K562 (cell line): ENCODE measurements around the gene PPARGC1A. TPM values are rescaled to one million over a fixed set of nuclear protein-coding genes. Genes with fewer than 3 reads are reported as not detected.

ENCODE experiments used
- ATAC-seq: fragments of 200-7000 bp; cut with Tn5 transposase; 3 replicates; pipeline ENCODE4 v1.9.1; 2020; ENCODE audit warnings: moderate library complexity
- BruUV-seq: library from RNA; stranded (reverse); fragments of 400-500 nt; replicated peaks from 2 replicates; lab custom pipeline; 2021; lab: Mats Ljungman, UMichigan
- CTCF ChIA-PET: fragments of 300-600 bp; formaldehyde crosslinking; extraction: SDS; loops from one replicate; lab custom pipeline; 2021; ENCODE audit warnings: low intra/inter-chr PET ratio; lab: Yijun Ruan, JAX
- POLR2A ChIA-PET: fragments of 300-600, 350-650 bp; sonication (Branson Sonifier 250); formaldehyde crosslinking; extraction: SDS; loops from one replicate; lab custom pipeline; 2021; ENCODE audit warnings: antibody characterized with exemption, inconsistent platforms; lab: Yijun Ruan, JAX
- DNase-seq, 4 experiments: peaks; one replicate each; pipeline versions ENCODE4 v3.0.0 to v3.0.0-alpha.2; 2011 to 2018; ENCODE audit warnings: low spot score in 3 of 4, mixed read lengths in 3 of 4; ENCODE audit errors: extremely low read depth in 1 of 4
- FAIRE-seq: peaks from 2 replicates; lab custom pipeline; 2011; peaks lifted over from hg19 to GRCh38; lab: Jason Lieb, UNC
- H2AFZ ChIP-seq: 2 replicates; pipeline ENCODE4 v1.6.0; 2011; ENCODE audit warnings: low read depth, low read length, control low read depth, inconsistent platforms
- H3K27ac ChIP-seq: fragments of 200-600 bp; 3 replicates; pipeline ENCODE4 v1.8.0; 2011; ENCODE audit warnings: low read depth, mild to moderate bottlenecking, control low read depth, inconsistent platforms, low read length, moderate library complexity, mixed read lengths; ENCODE audit errors: extremely low read depth
- H3K27me3 ChIP-seq, 2 experiments: fragments of 300-600 bp in 1 of 2; 2 replicates in 1 of 2; 3 replicates in 1 of 2; pipeline versions ENCODE4 v1.6.0 to v1.8.0; 2011; ENCODE audit warnings: inconsistent platforms in 2 of 2, low read length in 2 of 2, mild to moderate bottlenecking in 1 of 2, mixed read lengths in 1 of 2, moderate library complexity in 1 of 2; ENCODE audit not compliant: control insufficient read depth in 2 of 2, insufficient read depth in 2 of 2
- H3K36me3 ChIP-seq: fragments of 300-600 bp; 3 replicates; pipeline ENCODE4 v1.8.0; 2011; ENCODE audit warnings: mild to moderate bottlenecking, low read length, inconsistent platforms; ENCODE audit not compliant: control insufficient read depth, insufficient read depth
- H3K4me1 ChIP-seq, 2 experiments: fragments of 200-600 bp in 1 of 2; replicated peaks in 1 of 2; 2 replicates in 1 of 2; 3 replicates in 1 of 2; pipeline versions ENCODE4 v1.5.1 to v1.8.0; 2011; ENCODE audit warnings: inconsistent platforms in 2 of 2, low read length in 2 of 2, mild to moderate bottlenecking in 1 of 2, mixed read lengths in 1 of 2, moderate library complexity in 1 of 2; ENCODE audit not compliant: control insufficient read depth in 2 of 2, insufficient read depth in 2 of 2
- H3K4me2 ChIP-seq: 2 replicates; pipeline ENCODE4 v1.6.1; 2011; ENCODE audit warnings: low read length, control low read depth, inconsistent platforms, mixed read lengths; ENCODE audit not compliant: insufficient read depth
- H3K4me3 ChIP-seq: fragments of 200-600 bp; sonication (generic), shearing (Covaris generic); 2 replicates; pipeline ENCODE4 v1.5.1; 2016; ENCODE audit warnings: control low read depth, inconsistent platforms
- H3K79me2 ChIP-seq: fragments of 200-600 bp; 3 replicates; pipeline ENCODE4 v1.8.0; 2011; ENCODE audit warnings: low read length, inconsistent platforms; ENCODE audit not compliant: control insufficient read depth, insufficient read depth
- H3K9ac ChIP-seq, 2 experiments: 2 replicates each; pipeline versions ENCODE4 v1.6.0 to v1.6.1; 2011; ENCODE audit warnings: low read depth in 2 of 2, low read length in 2 of 2, control low read depth in 1 of 2, inconsistent platforms in 1 of 2, mild to moderate bottlenecking in 1 of 2, mixed read lengths in 1 of 2; ENCODE audit not compliant: insufficient read depth in 1 of 2
- H3K9me1 ChIP-seq: one replicate; pipeline ENCODE4 v1.6.0; 2011; ENCODE audit warnings: inconsistent platforms, mild to moderate bottlenecking, low read length, moderate library complexity; ENCODE audit not compliant: control insufficient read depth, insufficient read depth
- H3K9me3 ChIP-seq: replicated peaks from 2 replicates; pipeline ENCODE4 v1.5.1; 2011; ENCODE audit warnings: low read depth, low read length, inconsistent platforms; ENCODE audit not compliant: control insufficient read depth, insufficient read depth
- H4K20me1 ChIP-seq: replicated peaks from 2 replicates; pipeline ENCODE4 v1.6.1; 2011; ENCODE audit warnings: low read length, inconsistent platforms, mixed read lengths; ENCODE audit not compliant: control insufficient read depth, insufficient read depth
- CBX2 ChIP-seq: fragments of 200-600 bp; sonication (generic); IDR thresholded peaks from one replicate; pipeline ENCODE4 v1.6.1; 2012; ENCODE audit warnings: mild to moderate bottlenecking, low read length, inconsistent platforms; ENCODE audit not compliant: insufficient read depth, poor library complexity, severe bottlenecking
- CCAR2 ChIP-seq: fragments of 200-400 bp; formaldehyde crosslinking; IDR thresholded peaks from 2 replicates; pipeline ENCODE4 v1.6.1; 2017; ENCODE audit warnings: mild to moderate bottlenecking, low read depth, low read length
- CSDE1 ChIP-seq, 2 experiments: fragments of 450-650 bp; IDR thresholded peaks; 2 replicates each; pipeline ENCODE4 v1.6.1; 2016; ENCODE audit warnings: mild to moderate bottlenecking in 1 of 2
- HMGN3 ChIP-seq: IDR thresholded peaks from 2 replicates; pipeline ENCODE4 v1.6.1; 2011; ENCODE audit warnings: borderline replicate concordance, low read depth, mild to moderate bottlenecking, mixed read lengths, low read length; ENCODE audit not compliant: insufficient read length; ENCODE audit errors: extremely low read depth
- KDM4B ChIP-seq, 2 experiments: fragments of 450-650 bp in 1 of 2; sonication (generic) in 1 of 2; IDR thresholded peaks; 2 replicates each; pipeline ENCODE4 v1.6.1; 2016 to 2017; ENCODE audit warnings: borderline replicate concordance in 2 of 2, antibody characterized with exemption in 1 of 2, low read depth in 1 of 2, mild to moderate bottlenecking in 1 of 2
- MAZ ChIP-seq, 2 experiments: fragments of 450-650 bp in 1 of 2; sonication (generic) in 1 of 2; formaldehyde crosslinking; IDR thresholded peaks in 1 of 2; conservative IDR thresholded peaks in 1 of 2; 2 replicates each; pipeline versions ENCODE4 v1.4.0 to v1.5.0; 2020; ENCODE audit warnings: mild to moderate bottlenecking in 1 of 2, missing genetic modification reagents in 1 of 2
- NCOA6 ChIP-seq: fragments of 450-650 bp; IDR thresholded peaks from 2 replicates; pipeline ENCODE4 v1.6.1; 2017; ENCODE audit warnings: mild to moderate bottlenecking
- RBM34 ChIP-seq: fragments of 200-400 bp; formaldehyde crosslinking; IDR thresholded peaks from 2 replicates; pipeline ENCODE4 v1.6.1; 2018; ENCODE audit warnings: low read length, borderline replicate concordance; ENCODE audit not compliant: insufficient read depth
- SAFB2 ChIP-seq: fragments of 200-400 bp; formaldehyde crosslinking; IDR thresholded peaks from 2 replicates; pipeline ENCODE4 v1.6.1; 2018; ENCODE audit warnings: borderline replicate concordance, low read length, low read depth, moderate library complexity; ENCODE audit not compliant: severe bottlenecking
- SIN3B ChIP-seq: fragments of 450-650 bp; IDR thresholded peaks from 2 replicates; pipeline ENCODE4 v1.6.1; 2017; ENCODE audit warnings: low read depth, mild to moderate bottlenecking, moderate library complexity
- TAF1 ChIP-seq: IDR thresholded peaks from 2 replicates; pipeline ENCODE4 v1.6.1; 2011; ENCODE audit warnings: mild to moderate bottlenecking, low read length, moderate library complexity; ENCODE audit not compliant: insufficient read depth, control insufficient read depth, severe bottlenecking; ENCODE audit errors: extremely low read depth
- TAF15 ChIP-seq: fragments of 200-400 bp; formaldehyde crosslinking; IDR thresholded peaks from 2 replicates; pipeline ENCODE4 v1.6.1; 2017; ENCODE audit warnings: mild to moderate bottlenecking, low read depth, low read length, moderate library complexity
- TAF7 ChIP-seq: fragments of 450-650 bp; IDR thresholded peaks from 2 replicates; pipeline ENCODE4 v1.6.1; 2016; ENCODE audit warnings: missing genetic modification characterization, missing compliant biosample characterization
- TSC22D4 ChIP-seq: fragments of 450-650 bp; IDR thresholded peaks from 2 replicates; pipeline ENCODE4 v1.6.1; 2016; ENCODE audit warnings: missing genetic modification characterization, missing biosample characterization, control low read depth
- ZFPM2 ChIP-seq: fragments of 250-450 bp; sonication (Bioruptor Pico); IDR thresholded peaks from 2 replicates; pipeline ENCODE4 v1.5.1; 2022; ENCODE audit warnings: mild to moderate bottlenecking
- ZNF695 ChIP-seq: fragments of 450-650 bp; formaldehyde crosslinking; IDR thresholded peaks from 2 replicates; pipeline ENCODE4 v1.4.0; 2020; ENCODE audit warnings: mild to moderate bottlenecking, moderate library complexity
- WGBS: fragments of 100-300 bp; shearing (Covaris generic); methylation state at CpG from one replicate; pipeline ENCODE4 v1.1.6; 2016; ENCODE audit warnings: low coverage, mixed read lengths; ENCODE audit not compliant: insufficient coverage; ENCODE audit errors: missing lambda C conversion rate; 5-methylcytosine and 5-hydroxymethylcytosine counted together
- in situ Hi-C: fragments of 300-500 bp; cut with MboI; formaldehyde crosslinking; loops from 4 replicates; pipeline ENCODE4 v1.15.0; 2018; ENCODE audit warnings: inconsistent platforms, mixed read lengths
- intact Hi-C: fragments of 100-400 bp; cut with micrococcal nuclease; formaldehyde crosslinking; loops from 2 replicates; pipeline ENCODE4 v1.14.2; 2022
- polyA plus RNA-seq, 8 experiments: library from polyadenylated mRNA; depleted of rRNA in 4 of 8; stranded (reverse) in 5 of 8; unstranded in 3 of 8; fragments of >200 nt; fragmentation: Nextera tagmentation in 2 of 8; fragmentation: Illumina TruSeq in 1 of 8; extraction: Ambion mirVana in 2 of 8; extraction: Trizol in 1 of 8; gene quantifications; 2 replicates each; pipeline versions ENCODE4 v1.2.1 to v1.2.3, GENCODE V29; 2011 to 2014; ENCODE audit warnings: inconsistent platforms in 1 of 8, missing spikeins in 1 of 8
- total RNA-seq, 7 experiments: library from RNA; depleted of rRNA in 6 of 7; stranded (reverse); fragments of >200 nt in 6 of 7; fragmentation: Illumina TruSeq in 2 of 7; extraction: Trizol in 2 of 7; gene quantifications; 2 replicates each; pipeline versions ENCODE4 v1.2.1 to v1.2.3, GENCODE V29; 2011 to 2021; ENCODE audit warnings: low replicate concordance in 1 of 7
- TF ChIP-seq, protein P1 (sequence below): fragments of 450-650 bp; IDR thresholded peaks from 2 replicates; pipeline ENCODE4 v1.6.1; 2017; ENCODE audit warnings: mild to moderate bottlenecking, moderate library complexity
- TF ChIP-seq, protein P2 (sequence below): fragments of 250-450 bp; sonication (Bioruptor Pico); IDR thresholded peaks from 2 replicates; pipeline ENCODE4 v1.4.0; 2020
- TF ChIP-seq, protein P3 (sequence below): sonication (generic); IDR thresholded peaks from 2 replicates; pipeline ENCODE4 v1.6.1; 2016

PPARGC1A gene
- total and polyA plus RNA-seq, 9 of the 15 experiments (the other 6 are each of a cell fraction or from before 2014, with no cell fraction given): 0.02 TPM; not detected in 8

GRCh38 chr4:23911675-23912455 lies 22.0 kb upstream of the PPARGC1A start:
- Histone ChIP-seq H3K27me3 (no peaks in the 10 kb centered on the region), H3K27ac (no peak overlapping the region), H3K4me1 (no peaks in the 10 kb centered on the region), H2AFZ (no peak overlapping the region), H3K4me3 (no peak overlapping the region), H3K79me2 (no peaks in the 10 kb centered on the region), H4K20me1 (no peaks in the 10 kb centered on the region), H3K9me1 (no peaks in the 10 kb centered on the region), H3K9ac (no peak overlapping the region), H3K4me2 (no peak overlapping the region), H3K36me3 (no peaks in the 10 kb centered on the region), H3K9me3 (no peaks in the 10 kb centered on the region)
- DNase-seq (no peak), ATAC-seq (no peak), FAIRE-seq (no peak)
- CTCF ChIA-PET: no interaction called here
- in situ Hi-C loops (no loop called here), intact Hi-C loops (no loop called here)
- WGBS: 0% methylated on average over 2 of the region's 2 CpGs
- no TSS peak for BruUV-seq
- POLR2A ChIA-PET: no interaction called here
- TF ChIP-seq, protein P1, sequence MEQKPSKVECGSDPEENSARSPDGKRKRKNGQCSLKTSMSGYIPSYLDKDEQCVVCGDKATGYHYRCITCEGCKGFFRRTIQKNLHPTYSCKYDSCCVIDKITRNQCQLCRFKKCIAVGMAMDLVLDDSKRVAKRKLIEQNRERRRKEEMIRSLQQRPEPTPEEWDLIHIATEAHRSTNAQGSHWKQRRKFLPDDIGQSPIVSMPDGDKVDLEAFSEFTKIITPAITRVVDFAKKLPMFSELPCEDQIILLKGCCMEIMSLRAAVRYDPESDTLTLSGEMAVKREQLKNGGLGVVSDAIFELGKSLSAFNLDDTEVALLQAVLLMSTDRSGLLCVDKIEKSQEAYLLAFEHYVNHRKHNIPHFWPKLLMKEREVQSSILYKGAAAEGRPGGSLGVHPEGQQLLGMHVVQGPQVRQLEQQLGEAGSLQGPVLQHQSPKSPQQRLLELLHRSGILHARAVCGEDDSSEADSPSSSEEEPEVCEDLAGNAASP: no peak
- TF ChIP-seq KDM4B (IDR thresholded peaks at IDR 0.05; ENCODE audit: borderline replicate concordance in 2 of 2, low read depth in 1 of 2): no peak
- TF ChIP-seq NCOA6: no peak
- TF ChIP-seq, protein P2, sequence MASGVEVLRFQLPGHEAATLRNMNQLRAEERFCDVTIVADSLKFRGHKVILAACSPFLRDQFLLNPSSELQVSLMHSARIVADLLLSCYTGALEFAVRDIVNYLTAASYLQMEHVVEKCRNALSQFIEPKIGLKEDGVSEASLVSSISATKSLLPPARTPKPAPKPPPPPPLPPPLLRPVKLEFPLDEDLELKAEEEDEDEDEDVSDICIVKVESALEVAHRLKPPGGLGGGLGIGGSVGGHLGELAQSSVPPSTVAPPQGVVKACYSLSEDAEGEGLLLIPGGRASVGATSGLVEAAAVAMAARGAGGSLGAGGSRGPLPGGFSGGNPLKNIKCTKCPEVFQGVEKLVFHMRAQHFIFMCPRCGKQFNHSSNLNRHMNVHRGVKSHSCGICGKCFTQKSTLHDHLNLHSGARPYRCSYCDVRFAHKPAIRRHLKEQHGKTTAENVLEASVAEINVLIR (CRISPR knock-in tag): no peak
- TF ChIP-seq TSC22D4: no peak
- no peak for TF ChIP-seq ZFPM2 (CRISPR knock-in tag)
- TF ChIP-seq MAZ (CRISPR knock-in tag; conservative IDR thresholded peaks at IDR 0.05 in 1 of 2, IDR thresholded peaks at IDR 0.05 in 1 of 2): no peak
- no peak for TF ChIP-seq SIN3B
- TF ChIP-seq ZNF695 (CRISPR knock-in tag): no peak
- no peak for TF ChIP-seq CBX2
- no peak for TF ChIP-seq RBM34
- TF ChIP-seq TAF1: no peak
- no peak for TF ChIP-seq TAF15
- TF ChIP-seq HMGN3: no peak
- no peak for TF ChIP-seq CSDE1 (IDR thresholded peaks at IDR 0.05)
- TF ChIP-seq CCAR2: no peak
- TF ChIP-seq, protein P3, sequence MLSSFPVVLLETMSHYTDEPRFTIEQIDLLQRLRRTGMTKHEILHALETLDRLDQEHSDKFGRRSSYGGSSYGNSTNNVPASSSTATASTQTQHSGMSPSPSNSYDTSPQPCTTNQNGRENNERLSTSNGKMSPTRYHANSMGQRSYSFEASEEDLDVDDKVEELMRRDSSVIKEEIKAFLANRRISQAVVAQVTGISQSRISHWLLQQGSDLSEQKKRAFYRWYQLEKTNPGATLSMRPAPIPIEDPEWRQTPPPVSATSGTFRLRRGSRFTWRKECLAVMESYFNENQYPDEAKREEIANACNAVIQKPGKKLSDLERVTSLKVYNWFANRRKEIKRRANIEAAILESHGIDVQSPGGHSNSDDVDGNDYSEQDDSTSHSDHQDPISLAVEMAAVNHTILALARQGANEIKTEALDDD: no peak
- TF ChIP-seq SAFB2: no peak
- no peak for TF ChIP-seq TAF7 (tag)
